K562 (cell line): ENCODE data around the gene EIF4E1B. TPM values are rescaled to one million over a fixed set of nuclear protein-coding genes. Genes with fewer than 3 reads are reported as not detected.
A peak's percentile ranks its signal among the peaks of the same experiment; 100 is the strongest.

Source experiments
- ASH1L ChIP-seq: fragments of 450-650 bp; IDR thresholded peaks from 2 replicates; pipeline ENCODE4 v1.6.1; 2018; ENCODE audit warnings: borderline replicate concordance, mild to moderate bottlenecking, low read depth; ENCODE audit not compliant: partially characterized antibody
- BRD9 ChIP-seq: fragments of 450-650 bp; IDR thresholded peaks from 2 replicates; pipeline ENCODE4 v1.6.1; 2018; ENCODE audit warnings: low read depth; ENCODE audit not compliant: partially characterized antibody
- CBFA2T3 ChIP-seq: fragments of 450-650 bp; IDR thresholded peaks from 2 replicates; pipeline ENCODE4 v1.6.1; 2017
- GATA2 ChIP-seq: sonication (generic); formaldehyde crosslinking; IDR thresholded peaks from 2 replicates; pipeline ENCODE4 v1.4.0; 2020; ENCODE audit warnings: mild to moderate bottlenecking, missing genetic modification reagents
- KDM1A ChIP-seq, 2 experiments: fragments of 450-650 bp; IDR thresholded peaks; 2 replicates each; pipeline ENCODE4 v1.6.1; 2016; ENCODE audit warnings: mild to moderate bottlenecking in 2 of 2
- MEF2A ChIP-seq: IDR thresholded peaks from 2 replicates; pipeline ENCODE4 v1.6.1; 2011; ENCODE audit warnings: low read depth, mild to moderate bottlenecking, low read length, moderate library complexity; ENCODE audit not compliant: control insufficient read depth
- NR2C2 ChIP-seq, 2 experiments: fragments of 200-800 bp in 1 of 2; sonication (Bioruptor generic) in 1 of 2; sonication (generic) in 1 of 2; formaldehyde crosslinking in 1 of 2; IDR thresholded peaks; 2 replicates each; pipeline versions ENCODE4 v1.6.1 to v1.8.0; 2016 to 2022; ENCODE audit warnings: mild to moderate bottlenecking in 1 of 2, missing compliant biosample characterization in 1 of 2, missing genetic modification characterization in 1 of 2, missing genetic modification reagents in 1 of 2
- SMARCE1 ChIP-seq: fragments of 450-650 bp; IDR thresholded peaks from 2 replicates; pipeline ENCODE4 v1.7.1; 2016; ENCODE audit warnings: mild to moderate bottlenecking
- SMC3 ChIP-seq: conservative IDR thresholded peaks from 2 replicates; pipeline ENCODE4 v1.6.1; 2011; ENCODE audit warnings: low read depth, low read length, improper control_type of control experiment; ENCODE audit not compliant: insufficient read depth
- STAT5A ChIP-seq: IDR thresholded peaks from 2 replicates; pipeline ENCODE4 v1.6.1; 2012; ENCODE audit warnings: low read length, inconsistent platforms, borderline replicate concordance
- TCF7 ChIP-seq: sonication (generic); IDR thresholded peaks from 2 replicates; pipeline ENCODE4 v1.6.1; 2016; ENCODE audit warnings: antibody characterized with exemption, borderline replicate concordance
- ZNF644 ChIP-seq: fragments of 200-800 bp; sonication (Bioruptor generic); IDR thresholded peaks from 2 replicates; pipeline ENCODE4 v1.6.1; 2016; ENCODE audit warnings: low read depth, missing genetic modification characterization, missing compliant biosample characterization
- polyA plus RNA-seq, 8 experiments: library from polyadenylated mRNA; depleted of rRNA in 4 of 8; stranded (reverse) in 5 of 8; unstranded in 3 of 8; fragments of >200 nt; fragmentation: Nextera tagmentation in 2 of 8; fragmentation: Illumina TruSeq in 1 of 8; extraction: Ambion mirVana in 2 of 8; extraction: Trizol in 1 of 8; gene quantifications; 2 replicates each; pipeline versions ENCODE4 v1.2.1 to v1.2.3, GENCODE V29; 2011 to 2014; ENCODE audit warnings: inconsistent platforms in 1 of 8, missing spikeins in 1 of 8
- total RNA-seq, 7 experiments: library from RNA; depleted of rRNA in 6 of 7; stranded (reverse); fragments of >200 nt in 6 of 7; fragmentation: Illumina TruSeq in 2 of 7; extraction: Trizol in 2 of 7; gene quantifications; 2 replicates each; pipeline versions ENCODE4 v1.2.1 to v1.2.3, GENCODE V29; 2011 to 2021; ENCODE audit warnings: low replicate concordance in 1 of 7
- TF ChIP-seq, protein P1 (sequence below): fragments of 450-650 bp; IDR thresholded peaks from 2 replicates; pipeline ENCODE4 v1.6.1; 2016; ENCODE audit warnings: missing biosample characterization, missing genetic modification characterization
- TF ChIP-seq, protein P2 (sequence below): fragments of 250-450 bp; sonication (Bioruptor Pico); IDR thresholded peaks from 2 replicates; pipeline ENCODE4 v1.8.0; 2022; ENCODE audit warnings: inconsistent platforms
- TF ChIP-seq, protein P3 (sequence below): sonication (generic); formaldehyde crosslinking; IDR thresholded peaks from 2 replicates; pipeline ENCODE4 v1.8.1; 2023; ENCODE audit warnings: mild to moderate bottlenecking, missing genetic modification reagents
- TF ChIP-seq, protein P4 (sequence below): fragments of 450-650 bp; formaldehyde crosslinking; IDR thresholded peaks from 2 replicates; pipeline ENCODE4 v1.4.0; 2022; ENCODE audit warnings: missing genetic modification characterization
- TF ChIP-seq, protein P5 (sequence below): fragments of 250-450 bp; sonication (Bioruptor Pico); IDR thresholded peaks from 2 replicates; pipeline ENCODE4 v1.5.0; 2020; ENCODE audit warnings: mild to moderate bottlenecking

The EIF4E1B gene
- total and polyA plus RNA-seq, 9 of the 15 experiments (the other 6 are each of a cell fraction or from before 2014, with no cell fraction given), result not detected

DNA sequence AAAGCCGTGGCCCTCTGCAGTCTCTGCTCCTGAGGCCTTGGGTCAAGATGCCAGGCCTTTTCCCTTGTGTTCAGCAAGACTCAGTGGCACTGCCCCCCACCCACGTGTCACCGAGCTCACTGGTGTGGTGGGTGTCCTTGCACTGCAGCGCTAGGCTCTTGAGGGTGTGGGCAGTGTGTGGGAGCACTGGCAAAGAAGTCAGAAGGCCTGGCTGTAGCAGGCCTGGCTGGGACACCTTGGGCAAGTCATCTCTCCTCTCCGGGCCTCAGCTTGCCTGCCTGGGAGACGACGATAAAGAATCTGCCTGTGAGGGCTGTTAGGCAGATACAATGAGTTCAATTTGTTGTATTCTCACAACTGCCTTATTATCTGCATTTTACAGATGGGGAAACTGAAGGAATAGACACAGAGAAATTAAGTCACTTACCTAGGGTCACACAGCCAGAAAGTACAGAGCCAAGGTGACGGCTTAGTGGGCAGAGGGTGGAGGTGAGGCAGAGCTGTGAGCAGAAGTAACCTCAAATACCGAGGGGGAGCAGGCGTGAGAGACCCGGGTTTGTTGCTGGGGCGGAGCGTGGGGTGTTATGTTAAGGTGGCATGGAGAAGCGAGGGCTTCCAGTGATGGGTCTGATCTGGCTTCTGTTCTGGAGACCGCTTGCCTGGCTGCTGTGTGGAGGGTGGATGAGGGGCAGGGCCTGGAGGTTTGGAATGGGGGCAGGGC is 18.2 kb downstream of the EIF4E1B start (continued):
- TF ChIP-seq, protein P1, sequence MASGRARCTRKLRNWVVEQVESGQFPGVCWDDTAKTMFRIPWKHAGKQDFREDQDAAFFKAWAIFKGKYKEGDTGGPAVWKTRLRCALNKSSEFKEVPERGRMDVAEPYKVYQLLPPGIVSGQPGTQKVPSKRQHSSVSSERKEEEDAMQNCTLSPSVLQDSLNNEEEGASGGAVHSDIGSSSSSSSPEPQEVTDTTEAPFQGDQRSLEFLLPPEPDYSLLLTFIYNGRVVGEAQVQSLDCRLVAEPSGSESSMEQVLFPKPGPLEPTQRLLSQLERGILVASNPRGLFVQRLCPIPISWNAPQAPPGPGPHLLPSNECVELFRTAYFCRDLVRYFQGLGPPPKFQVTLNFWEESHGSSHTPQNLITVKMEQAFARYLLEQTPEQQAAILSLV (tag), result no peak
- TF ChIP-seq ZNF644 (no peak), CBFA2T3 (peak; percentile 98), GATA2 (peak; percentile 91), SMARCE1 (peak; percentile 35; the same call in 1 of the 2 replicates), BRD9 (peak; percentile 51), KDM1A (IDR thresholded peaks at IDR 0.05) (peak; percentile 79 to 83), TCF7 (no peak), ASH1L (no peak), STAT5A (peak; percentile 89), MEF2A (no peak), SMC3 (no peak), NR2C2 (CRISPR knock-in tag; IDR thresholded peaks at IDR 0.05) (no peak), NR2C2 (tag; IDR thresholded peaks at IDR 0.05) (no peak)
- TF ChIP-seq, protein P2, sequence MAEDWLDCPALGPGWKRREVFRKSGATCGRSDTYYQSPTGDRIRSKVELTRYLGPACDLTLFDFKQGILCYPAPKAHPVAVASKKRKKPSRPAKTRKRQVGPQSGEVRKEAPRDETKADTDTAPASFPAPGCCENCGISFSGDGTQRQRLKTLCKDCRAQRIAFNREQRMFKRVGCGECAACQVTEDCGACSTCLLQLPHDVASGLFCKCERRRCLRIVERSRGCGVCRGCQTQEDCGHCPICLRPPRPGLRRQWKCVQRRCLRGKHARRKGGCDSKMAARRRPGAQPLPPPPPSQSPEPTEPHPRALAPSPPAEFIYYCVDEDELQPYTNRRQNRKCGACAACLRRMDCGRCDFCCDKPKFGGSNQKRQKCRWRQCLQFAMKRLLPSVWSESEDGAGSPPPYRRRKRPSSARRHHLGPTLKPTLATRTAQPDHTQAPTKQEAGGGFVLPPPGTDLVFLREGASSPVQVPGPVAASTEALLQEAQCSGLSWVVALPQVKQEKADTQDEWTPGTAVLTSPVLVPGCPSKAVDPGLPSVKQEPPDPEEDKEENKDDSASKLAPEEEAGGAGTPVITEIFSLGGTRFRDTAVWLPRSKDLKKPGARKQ (CRISPR knock-in tag), result no peak
- TF ChIP-seq, protein P3, sequence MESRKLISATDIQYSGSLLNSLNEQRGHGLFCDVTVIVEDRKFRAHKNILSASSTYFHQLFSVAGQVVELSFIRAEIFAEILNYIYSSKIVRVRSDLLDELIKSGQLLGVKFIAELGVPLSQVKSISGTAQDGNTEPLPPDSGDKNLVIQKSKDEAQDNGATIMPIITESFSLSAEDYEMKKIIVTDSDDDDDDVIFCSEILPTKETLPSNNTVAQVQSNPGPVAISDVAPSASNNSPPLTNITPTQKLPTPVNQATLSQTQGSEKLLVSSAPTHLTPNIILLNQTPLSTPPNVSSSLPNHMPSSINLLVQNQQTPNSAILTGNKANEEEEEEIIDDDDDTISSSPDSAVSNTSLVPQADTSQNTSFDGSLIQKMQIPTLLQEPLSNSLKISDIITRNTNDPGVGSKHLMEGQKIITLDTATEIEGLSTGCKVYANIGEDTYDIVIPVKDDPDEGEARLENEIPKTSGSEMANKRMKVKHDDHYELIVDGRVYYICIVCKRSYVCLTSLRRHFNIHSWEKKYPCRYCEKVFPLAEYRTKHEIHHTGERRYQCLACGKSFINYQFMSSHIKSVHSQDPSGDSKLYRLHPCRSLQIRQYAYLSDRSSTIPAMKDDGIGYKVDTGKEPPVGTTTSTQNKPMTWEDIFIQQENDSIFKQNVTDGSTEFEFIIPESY (CRISPR knock-in tag), result no peak
- TF ChIP-seq, protein P4, sequence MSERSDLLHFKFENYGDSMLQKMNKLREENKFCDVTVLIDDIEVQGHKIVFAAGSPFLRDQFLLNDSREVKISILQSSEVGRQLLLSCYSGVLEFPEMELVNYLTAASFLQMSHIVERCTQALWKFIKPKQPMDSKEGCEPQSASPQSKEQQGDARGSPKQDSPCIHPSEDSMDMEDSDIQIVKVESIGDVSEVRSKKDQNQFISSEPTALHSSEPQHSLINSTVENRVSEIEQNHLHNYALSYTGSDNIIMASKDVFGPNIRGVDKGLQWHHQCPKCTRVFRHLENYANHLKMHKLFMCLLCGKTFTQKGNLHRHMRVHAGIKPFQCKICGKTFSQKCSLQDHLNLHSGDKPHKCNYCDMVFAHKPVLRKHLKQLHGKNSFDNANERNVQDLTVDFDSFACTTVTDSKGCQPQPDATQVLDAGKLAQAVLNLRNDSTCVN, result no peak
- TF ChIP-seq, protein P5, sequence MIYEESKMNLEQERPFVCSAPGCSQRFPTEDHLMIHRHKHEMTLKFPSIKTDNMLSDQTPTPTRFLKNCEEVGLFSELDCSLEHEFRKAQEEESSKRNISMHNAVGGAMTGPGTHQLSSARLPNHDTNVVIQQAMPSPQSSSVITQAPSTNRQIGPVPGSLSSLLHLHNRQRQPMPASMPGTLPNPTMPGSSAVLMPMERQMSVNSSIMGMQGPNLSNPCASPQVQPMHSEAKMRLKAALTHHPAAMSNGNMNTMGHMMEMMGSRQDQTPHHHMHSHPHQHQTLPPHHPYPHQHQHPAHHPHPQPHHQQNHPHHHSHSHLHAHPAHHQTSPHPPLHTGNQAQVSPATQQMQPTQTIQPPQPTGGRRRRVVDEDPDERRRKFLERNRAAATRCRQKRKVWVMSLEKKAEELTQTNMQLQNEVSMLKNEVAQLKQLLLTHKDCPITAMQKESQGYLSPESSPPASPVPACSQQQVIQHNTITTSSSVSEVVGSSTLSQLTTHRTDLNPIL (CRISPR knock-in tag), result no peak
